DMS153 treated with DMSO at 0.1 percent for 48 hours (cell line): Measurements from ENCODE around the gene CYLD.

Experiments
- DNase-seq: peaks from one replicate; lab custom pipeline; 2025; ENCODE audit not compliant: unreplicated experiment; lab: John Stamatoyannopoulos, UW

CYLD gene

GRCh38 chr16:50814541-50814940 is 72.7 kb downstream of the CYLD start:
- no peak for DNase-seq

- no peak for DNase-seq
Measured at GRCh38 chr16:50815382-50815781, 73.5 kb downstream of the CYLD start.

GRCh38 chr16:50816901-50817555 is 75.1 kb downstream of the CYLD start:
- DNase-seq: no peak

- no peak for DNase-seq
Measured at GRCh38 chr16:50818380-50818779, 76.5 kb downstream of the CYLD start.

GRCh38 chr16:50819706-50820105 is 77.8 kb downstream of the CYLD start:
- no peak for DNase-seq

- DNase-seq: no peak
Measured at GRCh38 chr16:50820225-50820624, 78.3 kb downstream of the CYLD start.

GRCh38 chr16:50821586-50821985 is 79.7 kb downstream of the CYLD start:
- DNase-seq: no peak

GRCh38 chr16:50822671-50823070 is 80.8 kb downstream of the CYLD start:
- DNase-seq: no peak

- DNase-seq: no peak
Measured at GRCh38 chr16:50826797-50827316, 85.0 kb downstream of the CYLD start.

- DNase-seq: no peak
Measured at GRCh38 chr16:50828164-50828702, 86.3 kb downstream of the CYLD start.

- DNase-seq: no peak
Measured at GRCh38 chr16:50830698-50831097, 88.8 kb downstream of the CYLD start.

- no peak for DNase-seq
Measured at GRCh38 chr16:50831751-50832150, 89.9 kb downstream of the CYLD start.

- no peak for DNase-seq
Measured at GRCh38 chr16:50833929-50834328, 92.0 kb downstream of the CYLD start.

- no peak for DNase-seq
Measured at GRCh38 chr16:50834701-50835100, 92.8 kb downstream of the CYLD start.

- no peak for DNase-seq
Measured at GRCh38 chr16:50835358-50836060, 93.6 kb downstream of the CYLD start.

- no peak for DNase-seq
Measured at GRCh38 chr16:50836121-50836621, 94.3 kb downstream of the CYLD start.

GRCh38 chr16:50837324-50837723 is 95.4 kb downstream of the CYLD start:
- DNase-seq: no peak

GRCh38 chr16:50838165-50838564 is 96.3 kb downstream of the CYLD start:
- no peak for DNase-seq

GRCh38 chr16:50838885-50839284 is 97.0 kb downstream of the CYLD start:
- DNase-seq: no peak

GRCh38 chr16:50839356-50839755 is 97.5 kb downstream of the CYLD start:
- DNase-seq: no peak

- DNase-seq: no peak
Measured at GRCh38 chr16:50839920-50840729, 98.2 kb downstream of the CYLD start.
